Stomach (tissue), 9 donors: ENCODE measurements around the gene ALDH1L2. TPM values are rescaled to one million over a fixed set of nuclear protein-coding genes. Genes with fewer than 3 reads are reported as not detected.
A peak's percentile ranks its signal among the peaks of the same experiment; 100 is the strongest.

Experiments used
- DNase-seq, 2 donors: peaks; one replicate each; pipeline versions ENCODE4 v3.0.0 to v3.0.0-alpha.2; 2013 to 2019
- H3K27ac ChIP-seq, 5 donors: fragments of 200-600 bp in 4 of 5; sonication (generic) in 4 of 5; one replicate each; pipeline ENCODE4 v1.5.1; 2013 to 2019; ENCODE audit warnings: mild to moderate bottlenecking in 1 of 5, moderate library complexity in 1 of 5
- H3K27me3 ChIP-seq, 3 donors: fragments of 200-600 bp; sonication (generic); one replicate each; pipeline ENCODE4 v1.5.1; 2017 to 2019; ENCODE audit warnings: mixed run types in 1 of 3
- H3K36me3 ChIP-seq, 4 donors: fragments of 200-600 bp; sonication (generic); 1 replicate in 3 of 4; 2 replicates in 1 of 4; pipeline ENCODE4 v1.5.1; 2016 to 2019
- H3K4me1 ChIP-seq, 4 donors: fragments of 200-600 bp; sonication (generic); one replicate each; pipeline ENCODE4 v1.5.1; 2016 to 2019
- H3K4me3 ChIP-seq, 4 donors: fragments of 200-600 bp; sonication (generic) in 3 of 4; one replicate each; pipeline ENCODE4 v1.5.1; 2016 to 2019; ENCODE audit warnings: mild to moderate bottlenecking in 1 of 4
- H3K9me3 ChIP-seq, 4 donors: fragments of 200-600 bp; sonication (generic); one replicate each; pipeline ENCODE4 v1.5.1; 2016 to 2019
- EP300 ChIP-seq: sonication (generic); formaldehyde crosslinking; IDR thresholded peaks from one replicate; pipeline ENCODE4 v1.6.1; 2017; ENCODE audit warnings: antibody characterized with exemption
- POLR2A ChIP-seq, 4 donors: fragments of 450-650 bp; IDR thresholded peaks; one replicate each; pipeline ENCODE4 v1.6.1; 2016; ENCODE audit warnings: antibody characterized with exemption in 4 of 4, control low read depth in 2 of 4, mild to moderate bottlenecking in 1 of 4, moderate library complexity in 1 of 4
- POLR2AphosphoS5 ChIP-seq, 3 donors: sonication (generic); formaldehyde crosslinking; IDR thresholded peaks; one replicate each; pipeline ENCODE4 v1.6.1; 2016; ENCODE audit warnings: antibody characterized with exemption in 3 of 3
- WGBS, 5 donors: extraction: QIAGEN DNeasy Blood & Tissue Kit in 3 of 5; methylation state at CpG; one replicate each; pipeline versions ENCODE4 v1.1.5 to v1.1.7; 2013 to 2018; 5-methylcytosine and 5-hydroxymethylcytosine counted together
- intact Hi-C: fragments of 100-400 bp; cut with DNase I; formaldehyde crosslinking; loops from one replicate; pipeline ENCODE4 v1.15.1; 2023; ENCODE audit warnings: low total_unique reads
- polyA plus RNA-seq, 3 donors: library from polyadenylated mRNA; stranded (reverse); fragments of 200-250 nt; gene quantifications; one replicate each; pipeline ENCODE4 v1.2.3, GENCODE V29; 2013
- total RNA-seq, 5 donors: library from RNA; depleted of rRNA; stranded (reverse); fragments of >200 nt; gene quantifications; one replicate each; pipeline versions ENCODE4 v1.1.0 to v1.2.3, GENCODE V29; 2014 to 2016
- TF ChIP-seq, protein P1 (sequence below), 7 experiments: fragments of 450-650 bp in 4 of 7; fragments of 200-600 bp in 3 of 7; sonication (generic) in 3 of 7; IDR thresholded peaks; one replicate each; pipeline ENCODE4 v1.5.1; 2016 to 2019; ENCODE audit warnings: antibody characterized with exemption in 7 of 7, control low read depth in 2 of 7, mild to moderate bottlenecking in 1 of 7
- donor health status: healthy with polysubstance abuse.
- donor health status: Bipolar disorder and iron deficiency.
- donor health status: healthy.

Gene ALDH1L2
- total and polyA plus RNA-seq, 8 donors, result 0.58 to 8.9 (median 1.7) TPM

DNA sequence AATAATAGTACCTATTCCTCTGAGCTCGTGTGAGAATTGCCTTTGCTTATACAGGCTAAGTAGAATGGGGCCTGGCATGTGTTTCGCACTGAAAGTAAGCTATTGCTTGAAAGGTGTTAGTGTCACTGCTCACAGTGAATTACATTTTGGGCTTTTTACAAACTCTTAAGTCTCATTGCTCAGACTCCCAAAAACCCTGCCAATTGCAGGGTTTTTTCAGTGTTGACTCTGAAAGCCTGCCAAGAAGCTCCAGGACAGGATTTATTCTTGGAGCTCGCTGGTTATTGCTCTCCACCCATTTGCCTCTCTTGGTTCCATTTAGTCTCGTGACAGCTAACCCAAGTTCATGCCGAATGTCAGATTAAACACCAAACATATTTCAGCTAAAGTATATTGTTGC lies 58.4 kb downstream of the ALDH1L2 start:
- DNase-seq, result peak; percentile 60 to 84
- Histone ChIP-seq H3K36me3 (peaks cover 0 to 5% (median 4%) of the 10 kb centered on the region in 4 donors), H3K27ac (peak overlapping the region in 3 of 5 donors; percentile 23 to 73 (median 43)), H3K9me3 (no peaks in the 10 kb centered on the region), H3K27me3 (no peaks in the 10 kb centered on the region), H3K4me1 (peaks cover 4 to 65% (median 22%) of the 10 kb centered on the region in 4 donors), H3K4me3 (no peak overlapping the region)
- no peak for TF ChIP-seq POLR2A (IDR thresholded peaks at IDR 0.05)
- TF ChIP-seq, protein P1, sequence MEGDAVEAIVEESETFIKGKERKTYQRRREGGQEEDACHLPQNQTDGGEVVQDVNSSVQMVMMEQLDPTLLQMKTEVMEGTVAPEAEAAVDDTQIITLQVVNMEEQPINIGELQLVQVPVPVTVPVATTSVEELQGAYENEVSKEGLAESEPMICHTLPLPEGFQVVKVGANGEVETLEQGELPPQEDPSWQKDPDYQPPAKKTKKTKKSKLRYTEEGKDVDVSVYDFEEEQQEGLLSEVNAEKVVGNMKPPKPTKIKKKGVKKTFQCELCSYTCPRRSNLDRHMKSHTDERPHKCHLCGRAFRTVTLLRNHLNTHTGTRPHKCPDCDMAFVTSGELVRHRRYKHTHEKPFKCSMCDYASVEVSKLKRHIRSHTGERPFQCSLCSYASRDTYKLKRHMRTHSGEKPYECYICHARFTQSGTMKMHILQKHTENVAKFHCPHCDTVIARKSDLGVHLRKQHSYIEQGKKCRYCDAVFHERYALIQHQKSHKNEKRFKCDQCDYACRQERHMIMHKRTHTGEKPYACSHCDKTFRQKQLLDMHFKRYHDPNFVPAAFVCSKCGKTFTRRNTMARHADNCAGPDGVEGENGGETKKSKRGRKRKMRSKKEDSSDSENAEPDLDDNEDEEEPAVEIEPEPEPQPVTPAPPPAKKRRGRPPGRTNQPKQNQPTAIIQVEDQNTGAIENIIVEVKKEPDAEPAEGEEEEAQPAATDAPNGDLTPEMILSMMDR (IDR thresholded peaks at IDR 0.05), result no peak
- no peak for TF ChIP-seq EP300
- TF ChIP-seq POLR2AphosphoS5 (IDR thresholded peaks at IDR 0.05), result peak in 2 of 3 donors; percentile 11 to 40
- 14 to 29% (median 18%) methylated on average over 5 of the region's 5 CpGs for WGBS, 5 donors
- intact Hi-C loops, result no loop called here

DNA sequence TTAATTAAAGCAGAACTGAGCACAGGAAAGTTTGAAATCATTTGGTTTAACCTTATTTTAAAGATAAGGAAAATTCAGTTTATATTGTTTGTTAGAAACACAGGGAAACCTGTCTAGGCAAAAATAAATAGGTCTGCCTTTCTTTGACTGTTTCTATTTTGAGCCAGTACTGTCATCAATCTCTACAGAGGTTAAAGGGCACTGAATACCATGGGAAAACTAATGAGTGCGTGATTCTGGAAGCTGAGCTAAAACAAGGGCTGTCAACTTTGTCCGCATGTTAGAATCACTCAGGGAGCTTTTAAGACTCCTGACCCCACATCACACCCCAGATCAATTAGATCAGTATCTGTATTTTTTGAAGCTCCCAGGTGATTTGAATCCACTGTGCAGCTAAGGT lies 59.3 kb downstream of the ALDH1L2 start:
- no peaks in the 10 kb centered on the region for H3K27me3 ChIP-seq
- WGBS, 5 donors, result 69 to 74% (median 71%) methylated on average over 2 of the region's 2 CpGs

DNA sequence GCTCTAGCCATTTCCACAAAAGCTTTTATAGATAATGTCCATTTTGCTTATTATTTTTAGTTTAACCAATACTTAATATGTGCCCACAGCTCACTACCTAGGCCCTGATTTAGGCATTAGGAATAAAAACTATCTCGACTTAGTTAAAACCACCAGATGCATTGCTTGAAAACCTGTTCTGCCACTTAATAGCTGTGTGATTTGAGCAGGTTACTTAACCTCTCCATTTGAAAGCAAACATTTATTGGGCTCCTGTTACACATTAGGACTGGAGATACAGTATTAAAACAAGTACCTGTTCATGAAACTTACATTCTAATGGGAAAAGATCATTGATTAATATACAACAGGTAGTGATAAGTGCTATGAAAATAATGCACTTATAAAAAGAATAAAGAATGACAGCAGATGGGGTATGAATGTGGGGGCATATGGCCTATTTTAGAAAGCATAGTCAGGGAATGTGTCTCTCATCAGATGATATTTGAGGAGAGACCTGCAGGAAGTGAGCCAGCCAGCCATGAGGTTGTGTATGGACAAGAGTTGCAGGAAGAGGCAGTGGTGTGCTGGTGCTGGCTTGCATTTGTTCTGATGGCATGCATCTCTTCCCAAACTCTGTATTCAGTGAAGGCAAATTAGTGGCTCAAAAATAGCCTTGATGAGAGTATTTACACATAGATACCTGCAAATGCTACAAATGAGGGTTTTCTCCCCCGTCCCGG lies 63.9 kb downstream of the ALDH1L2 start:
- DNase-seq, result peak in 1 of 2 donors; percentile 12
- TF ChIP-seq, protein P1 (IDR thresholded peaks at IDR 0.05), result no peak
- TF ChIP-seq POLR2A (IDR thresholded peaks at IDR 0.05), result no peak
- no peak for TF ChIP-seq EP300
- TF ChIP-seq POLR2AphosphoS5 (IDR thresholded peaks at IDR 0.05), result no peak
- WGBS, 5 donors, result 49 to 74% (median 67%) methylated on average over 3 of the region's 3 CpGs

More for the DNA sequence above, 59.3 kb downstream of the ALDH1L2 start:
- H3K27ac ChIP-seq, result peak overlapping the region in 4 of 5 donors; percentile 13 to 73 (median 33)
- intact Hi-C loops, result no loop called here
- H3K36me3 ChIP-seq, result peaks cover 0 to 5% (median 2%) of the 10 kb centered on the region in 4 donors
- H3K4me3 ChIP-seq, result no peak overlapping the region
- no peak for TF ChIP-seq POLR2AphosphoS5 (IDR thresholded peaks at IDR 0.05)
- no peak for TF ChIP-seq EP300
- TF ChIP-seq, protein P1 (IDR thresholded peaks at IDR 0.05), result no peak
- TF ChIP-seq POLR2A (IDR thresholded peaks at IDR 0.05), result no peak
- DNase-seq, result peak in 1 of 2 donors; percentile 17
- H3K9me3 ChIP-seq, result no peaks in the 10 kb centered on the region
- peaks cover 4 to 70% (median 24%) of the 10 kb centered on the region in 4 donors for H3K4me1 ChIP-seq

DNA sequence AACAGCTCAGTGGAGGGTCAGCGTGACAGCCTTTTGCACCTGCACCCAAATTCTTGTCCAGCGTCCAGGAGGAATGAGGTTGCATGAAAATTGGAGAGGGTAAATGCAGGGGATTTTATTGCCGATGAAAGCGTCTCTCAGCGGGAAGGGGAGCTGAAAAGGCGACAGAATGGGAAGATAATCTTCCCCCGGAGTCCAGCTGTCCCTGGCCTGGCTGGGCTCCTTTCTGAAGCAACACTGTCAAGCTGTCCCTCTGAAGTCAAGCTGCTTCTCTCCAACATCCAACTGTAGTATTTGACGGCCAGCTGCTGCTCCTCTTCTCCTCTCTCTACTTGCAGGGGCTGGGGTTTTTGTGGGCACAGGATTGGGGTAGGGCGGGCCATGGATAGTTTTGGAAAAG lies 65.5 kb downstream of the ALDH1L2 start:
- Histone ChIP-seq H3K4me1 (peaks cover 0 to 27% (median 7%) of the 10 kb centered on the region in 4 donors), H3K36me3 (peaks cover 8 to 36% (median 31%) of the 10 kb centered on the region in 4 donors), H3K9me3 (no peaks in the 10 kb centered on the region), H3K27me3 (no peaks in the 10 kb centered on the region), H3K4me3 (no peak overlapping the region), H3K27ac (no peak overlapping the region)
- TF ChIP-seq POLR2A (IDR thresholded peaks at IDR 0.05), result no peak
- no peak for TF ChIP-seq EP300
- TF ChIP-seq, protein P1 (IDR thresholded peaks at IDR 0.05), result no peak
- TF ChIP-seq POLR2AphosphoS5 (IDR thresholded peaks at IDR 0.05), result no peak
- no peak for DNase-seq
- 72 to 88% (median 86%) methylated on average over 9 of the region's 9 CpGs for WGBS, 5 donors
- intact Hi-C loops, result no loop called here

More for the DNA sequence above, 63.9 kb downstream of the ALDH1L2 start:
- Histone ChIP-seq H3K9me3 (no peaks in the 10 kb centered on the region), H3K4me3 (no peak overlapping the region), H3K27ac (peak overlapping the region; percentile 1 to 37 (median 16)), H3K4me1 (peaks cover 0 to 43% (median 10%) of the 10 kb centered on the region in 4 donors), H3K27me3 (no peaks in the 10 kb centered on the region), H3K36me3 (peaks cover 5 to 21% (median 15%) of the 10 kb centered on the region in 4 donors)
- intact Hi-C loops, result no loop called here
